GM06990 (cell line): Measurements from ENCODE around the gene SPECC1L.
"Not testable (repeated sequence)": the region's sequence is repeated elsewhere in the genome, so short reads cannot be mapped to it uniquely, and the experiment has no call there.

Source experiments
- DNase-seq: peaks from one replicate; pipeline ENCODE4 v3.0.0-alpha.2; 2011; ENCODE audit not compliant: insufficient read length; ENCODE audit errors: extremely low read depth
- H3K27me3 ChIP-seq: replicated peaks from 2 replicates; pipeline ENCODE4 v1.6.0; 2011; ENCODE audit warnings: low read length; ENCODE audit not compliant: control insufficient read depth, insufficient read depth
- H3K36me3 ChIP-seq: 2 replicates; pipeline ENCODE4 v1.5.1; 2011; ENCODE audit warnings: low read length; ENCODE audit not compliant: control insufficient read depth, insufficient read depth
- H3K4me3 ChIP-seq: replicated peaks from 2 replicates; pipeline ENCODE4 v1.5.1; 2011; ENCODE audit warnings: low read depth, mild to moderate bottlenecking, control low read depth, low read length
- TF ChIP-seq, protein P1 (sequence below): IDR thresholded peaks from 2 replicates; pipeline ENCODE4 v1.5.1; 2011; ENCODE audit warnings: low read length, control low read depth, mild to moderate bottlenecking, inconsistent platforms; ENCODE audit not compliant: insufficient read depth, poor library complexity, severe bottlenecking

Gene SPECC1L

DNA sequence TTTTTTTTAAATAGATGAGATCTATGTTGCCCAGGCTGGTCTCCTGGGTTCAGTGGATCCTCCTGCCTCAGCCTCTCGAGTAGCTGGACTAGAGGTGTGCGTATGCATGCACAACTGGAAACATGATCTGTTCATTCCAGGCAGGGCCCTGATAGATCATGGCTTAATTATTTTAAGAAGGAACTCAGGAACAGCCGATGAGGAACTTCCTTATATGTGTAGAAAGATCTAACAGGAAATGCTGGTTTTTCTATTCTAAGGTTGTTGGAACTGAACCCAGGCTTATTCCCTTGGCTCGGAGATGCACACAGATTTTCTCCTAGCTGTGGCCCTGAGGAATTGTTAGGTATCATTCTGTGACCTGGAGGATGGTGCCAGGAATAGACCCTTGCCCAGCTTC, 32.4 kb downstream of the SPECC1L start:
- no peaks in the 10 kb centered on the region for H3K27me3 ChIP-seq
- no peak for DNase-seq
- TF ChIP-seq, protein P1, sequence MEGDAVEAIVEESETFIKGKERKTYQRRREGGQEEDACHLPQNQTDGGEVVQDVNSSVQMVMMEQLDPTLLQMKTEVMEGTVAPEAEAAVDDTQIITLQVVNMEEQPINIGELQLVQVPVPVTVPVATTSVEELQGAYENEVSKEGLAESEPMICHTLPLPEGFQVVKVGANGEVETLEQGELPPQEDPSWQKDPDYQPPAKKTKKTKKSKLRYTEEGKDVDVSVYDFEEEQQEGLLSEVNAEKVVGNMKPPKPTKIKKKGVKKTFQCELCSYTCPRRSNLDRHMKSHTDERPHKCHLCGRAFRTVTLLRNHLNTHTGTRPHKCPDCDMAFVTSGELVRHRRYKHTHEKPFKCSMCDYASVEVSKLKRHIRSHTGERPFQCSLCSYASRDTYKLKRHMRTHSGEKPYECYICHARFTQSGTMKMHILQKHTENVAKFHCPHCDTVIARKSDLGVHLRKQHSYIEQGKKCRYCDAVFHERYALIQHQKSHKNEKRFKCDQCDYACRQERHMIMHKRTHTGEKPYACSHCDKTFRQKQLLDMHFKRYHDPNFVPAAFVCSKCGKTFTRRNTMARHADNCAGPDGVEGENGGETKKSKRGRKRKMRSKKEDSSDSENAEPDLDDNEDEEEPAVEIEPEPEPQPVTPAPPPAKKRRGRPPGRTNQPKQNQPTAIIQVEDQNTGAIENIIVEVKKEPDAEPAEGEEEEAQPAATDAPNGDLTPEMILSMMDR: no peak
- peaks cover 4% of the 10 kb centered on the region for H3K36me3 ChIP-seq
- no peak overlapping the region for H3K4me3 ChIP-seq

GRCh38 chr22:24304062-24304675, 33.5 kb downstream of the SPECC1L start:
- Histone ChIP-seq H3K4me3 (no peak overlapping the region), H3K27me3 (no peaks in the 10 kb centered on the region), H3K36me3 (peaks cover 4% of the 10 kb centered on the region)
- DNase-seq: no peak
- TF ChIP-seq, protein P1: no peak

DNA sequence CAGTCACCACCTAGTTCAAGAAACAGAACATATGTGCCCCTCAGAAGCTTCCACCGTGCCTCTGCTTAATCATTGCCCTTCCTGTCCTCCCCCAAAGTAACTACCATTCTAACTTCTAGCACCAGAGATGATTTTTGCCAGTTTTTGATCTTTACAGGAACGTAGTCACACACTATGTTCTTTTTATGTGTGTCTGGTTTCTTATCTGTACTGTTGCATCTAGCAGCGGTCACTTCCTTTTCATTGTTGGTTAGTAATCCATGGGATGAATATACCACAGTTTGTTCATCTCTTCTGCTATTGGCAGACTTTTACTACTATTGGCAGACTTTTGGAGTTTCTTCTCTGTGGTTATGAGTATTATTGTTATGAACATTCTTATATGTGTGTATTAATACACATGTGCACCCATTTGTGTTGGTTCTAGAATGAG, 34.6 kb downstream of the SPECC1L start:
- Histone ChIP-seq H3K27me3 (no peaks in the 10 kb centered on the region), H3K4me3 (no peak overlapping the region), H3K36me3 (peaks cover 4% of the 10 kb centered on the region)
- TF ChIP-seq, protein P1: no peak
- DNase-seq: no peak

- H3K27me3 ChIP-seq: no peaks in the 10 kb centered on the region
- H3K4me3 ChIP-seq: no peak overlapping the region
- DNase-seq: no peak
- peaks cover 1% of the 10 kb centered on the region for H3K36me3 ChIP-seq
- TF ChIP-seq, protein P1: no peak
Observed at GRCh38 chr22:24310969-24311368, 40.3 kb downstream of the SPECC1L start.

DNA sequence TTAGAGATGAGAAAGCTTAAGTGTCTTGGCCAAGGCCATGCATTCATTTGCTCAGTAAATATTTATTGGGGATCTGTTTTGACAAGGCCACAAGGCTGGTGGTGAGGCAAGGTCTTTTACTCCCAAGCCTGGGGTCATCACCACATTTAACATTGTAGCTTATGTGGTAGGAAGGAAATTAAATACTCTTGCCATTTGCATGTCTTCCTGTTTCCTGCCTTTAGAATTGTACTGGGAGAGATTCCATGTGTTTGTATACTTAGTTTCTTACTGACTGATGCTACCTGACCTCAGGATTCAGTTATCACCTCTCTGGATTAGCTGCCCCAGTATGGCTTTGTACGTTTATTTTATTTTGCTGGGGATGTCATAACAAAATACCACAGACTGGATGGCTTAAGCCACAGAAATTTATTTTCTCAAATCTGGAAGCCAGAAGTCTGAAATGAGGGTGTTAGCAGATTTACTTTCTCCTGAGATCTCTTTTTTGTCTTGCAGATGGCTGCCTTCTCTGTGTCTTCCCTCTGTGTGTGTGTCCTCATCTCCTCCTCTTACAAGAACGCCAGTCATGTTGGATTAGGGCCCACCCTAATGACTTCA, 44.8 kb downstream of the SPECC1L start:
- DNase-seq: no peak
- peaks cover 1% of the 10 kb centered on the region for H3K36me3 ChIP-seq
- TF ChIP-seq, protein P1: no peak
- H3K27me3 ChIP-seq: no peaks in the 10 kb centered on the region
- H3K4me3 ChIP-seq: no peak overlapping the region

- not testable (repeated sequence) for H3K36me3 ChIP-seq, H3K4me3 ChIP-seq
Observed at GRCh38 chr22:24316264-24316663, 45.6 kb downstream of the SPECC1L start.

DNA sequence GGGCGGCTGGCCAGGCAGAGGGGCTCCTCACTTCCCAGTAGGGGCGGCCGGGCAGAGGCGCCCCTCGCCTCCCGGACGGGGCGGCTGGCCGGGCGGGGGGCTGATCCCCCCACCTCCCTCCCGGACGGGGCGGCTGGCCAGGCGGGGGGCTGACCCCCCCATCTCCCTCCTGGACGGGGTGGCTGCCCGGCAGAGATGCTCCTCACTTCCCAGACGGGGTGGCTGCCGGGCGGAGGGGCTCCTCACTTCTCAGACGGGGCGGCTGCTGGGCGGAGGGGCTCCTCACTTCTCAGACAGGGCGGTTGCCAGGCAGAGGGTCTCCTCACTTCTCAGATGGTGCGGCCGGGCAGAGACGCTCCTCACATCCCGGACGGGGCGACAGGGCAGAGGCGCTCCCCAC, 46.9 kb downstream of the SPECC1L start:
- not testable (repeated sequence) for DNase-seq, H3K4me3 ChIP-seq, H3K36me3 ChIP-seq, H3K27me3 ChIP-seq

More at GRCh38 chr22:24316264-24316663, 45.6 kb downstream of the SPECC1L start:
- not testable (repeated sequence) for H3K27me3 ChIP-seq, DNase-seq
